Adipocyte (in vitro differentiated cells): Measurements from ENCODE around the gene LLPH.

Source experiments
- DNase-seq: peaks from one replicate; pipeline ENCODE4 v3.0.0-alpha.2; 2015; ENCODE audit warnings: low read depth
- H3K27me3 ChIP-seq: replicated peaks from 2 replicates; pipeline ENCODE4 v1.7.0; 2013; ENCODE audit warnings: mild to moderate bottlenecking, low read length, moderate library complexity; ENCODE audit not compliant: control insufficient read depth, insufficient read depth
- H3K36me3 ChIP-seq: 2 replicates; pipeline ENCODE4 v1.7.0; 2013; ENCODE audit warnings: low read length, mild to moderate bottlenecking, moderate library complexity; ENCODE audit not compliant: control insufficient read depth, insufficient read depth, severe bottlenecking
- H3K4me1 ChIP-seq: 2 replicates; pipeline ENCODE4 v1.7.0; 2013; ENCODE audit warnings: mild to moderate bottlenecking, low read length, moderate library complexity; ENCODE audit not compliant: control insufficient read depth, insufficient read depth
- H3K4me3 ChIP-seq: 2 replicates; pipeline ENCODE4 v1.7.0; 2013; ENCODE audit warnings: mild to moderate bottlenecking, low read length, moderate library complexity
- H3K9ac ChIP-seq: 2 replicates; pipeline ENCODE4 v1.7.0; 2013; ENCODE audit warnings: mild to moderate bottlenecking, low read length, moderate library complexity
- H3K9me3 ChIP-seq: 2 replicates; pipeline ENCODE4 v1.7.0; 2013; ENCODE audit warnings: mild to moderate bottlenecking, low read length, moderate library complexity; ENCODE audit not compliant: control insufficient read depth

LLPH gene

GRCh38 chr12:66140731-66141130 is 10.2 kb upstream of the LLPH start:
- peak; percentile 26 for DNase-seq
- peaks cover 16% of the 10 kb centered on the region for H3K4me1 ChIP-seq
- H3K36me3 ChIP-seq, result peaks cover 81% of the 10 kb centered on the region
- no peaks in the 10 kb centered on the region for H3K27me3 ChIP-seq
- peak overlapping the region; percentile 22 for H3K4me3 ChIP-seq
- H3K9ac ChIP-seq, result no peak overlapping the region
- peaks cover 31% of the 10 kb centered on the region for H3K9me3 ChIP-seq

- Histone ChIP-seq H3K9ac (no peak overlapping the region), H3K4me1 (peaks cover 3% of the 10 kb centered on the region), H3K9me3 (peaks cover 31% of the 10 kb centered on the region), H3K27me3 (no peaks in the 10 kb centered on the region), H3K4me3 (no peak overlapping the region), H3K36me3 (peaks cover 77% of the 10 kb centered on the region)
- DNase-seq, result no peak
These were observed 8.8 kb upstream of the LLPH start for GRCh38 chr12:66139328-66139727.

- no peak overlapping the region for H3K4me3 ChIP-seq
- no peaks in the 10 kb centered on the region for H3K4me1 ChIP-seq
- no peaks in the 10 kb centered on the region for H3K27me3 ChIP-seq
- peaks cover 31% of the 10 kb centered on the region for H3K9me3 ChIP-seq
- DNase-seq, result no peak
- no peak overlapping the region for H3K9ac ChIP-seq
- peaks cover 70% of the 10 kb centered on the region for H3K36me3 ChIP-seq
These were observed 7.4 kb upstream of the LLPH start for GRCh38 chr12:66137937-66138336.

GRCh38 chr12:66132408-66132807 is 1.9 kb upstream of the LLPH start:
- H3K4me3 ChIP-seq, result no peak overlapping the region
- H3K36me3 ChIP-seq, result peaks cover 27% of the 10 kb centered on the region
- no peaks in the 10 kb centered on the region for H3K9me3 ChIP-seq
- H3K9ac ChIP-seq, result no peak overlapping the region
- DNase-seq, result peak; percentile 56
- no peaks in the 10 kb centered on the region for H3K27me3 ChIP-seq
- peaks cover 33% of the 10 kb centered on the region for H3K4me1 ChIP-seq

- peaks cover 38% of the 10 kb centered on the region for H3K4me1 ChIP-seq
- no peaks in the 10 kb centered on the region for H3K9me3 ChIP-seq
- peaks cover 26% of the 10 kb centered on the region for H3K36me3 ChIP-seq
- H3K4me3 ChIP-seq, result peak overlapping the region; percentile 100
- H3K27me3 ChIP-seq, result no peaks in the 10 kb centered on the region
- peak overlapping the region; percentile 98 for H3K9ac ChIP-seq
- no peak for DNase-seq
These were observed 628 bp upstream of the LLPH start for GRCh38 chr12:66131067-66131688.

- no peaks in the 10 kb centered on the region for H3K9me3 ChIP-seq
- H3K9ac ChIP-seq, result peak overlapping the region; percentile 98
- peaks cover 38% of the 10 kb centered on the region for H3K4me1 ChIP-seq
- peak; percentile 42 for DNase-seq
- H3K36me3 ChIP-seq, result peaks cover 31% of the 10 kb centered on the region
- H3K27me3 ChIP-seq, result no peaks in the 10 kb centered on the region
- H3K4me3 ChIP-seq, result peak overlapping the region; percentile 100
These were observed 650 bp downstream of the LLPH start for GRCh38 chr12:66129934-66130266.

- no peaks in the 10 kb centered on the region for H3K27me3 ChIP-seq
- peaks cover 54% of the 10 kb centered on the region for H3K36me3 ChIP-seq
These were observed 2.9 kb downstream of the LLPH start for GRCh38 chr12:66127650-66128049.

GRCh38 chr12:66120477-66120876 is 10.1 kb downstream of the LLPH start:
- H3K27me3 ChIP-seq, result no peaks in the 10 kb centered on the region
- H3K9me3 ChIP-seq, result no peaks in the 10 kb centered on the region
- no peak overlapping the region for H3K4me3 ChIP-seq
- H3K9ac ChIP-seq, result no peak overlapping the region
- H3K4me1 ChIP-seq, result peaks cover 17% of the 10 kb centered on the region
- no peak for DNase-seq
- peaks cover 40% of the 10 kb centered on the region for H3K36me3 ChIP-seq

More at GRCh38 chr12:66127650-66128049, 2.9 kb downstream of the LLPH start:
- Histone ChIP-seq H3K4me3 (no peak overlapping the region), H3K4me1 (peaks cover 37% of the 10 kb centered on the region), H3K9ac (no peak overlapping the region), H3K9me3 (no peaks in the 10 kb centered on the region)
- peak; percentile 29 for DNase-seq

- Histone ChIP-seq H3K4me1 (peaks cover 17% of the 10 kb centered on the region), H3K9me3 (no peaks in the 10 kb centered on the region), H3K4me3 (no peak overlapping the region), H3K36me3 (peaks cover 34% of the 10 kb centered on the region), H3K27me3 (no peaks in the 10 kb centered on the region), H3K9ac (no peak overlapping the region)
- DNase-seq, result no peak
These were observed 10.7 kb downstream of the LLPH start for GRCh38 chr12:66119870-66120241.

GRCh38 chr12:66119229-66119869 is 11.2 kb downstream of the LLPH start:
- H3K36me3 ChIP-seq, result peaks cover 29% of the 10 kb centered on the region
- no peak overlapping the region for H3K9ac ChIP-seq
- H3K4me1 ChIP-seq, result peaks cover 17% of the 10 kb centered on the region
- no peaks in the 10 kb centered on the region for H3K9me3 ChIP-seq
- DNase-seq, result no peak
- H3K4me3 ChIP-seq, result no peak overlapping the region
- H3K27me3 ChIP-seq, result no peaks in the 10 kb centered on the region

GRCh38 chr12:66118240-66118891 is 12.2 kb downstream of the LLPH start:
- Histone ChIP-seq H3K9me3 (no peaks in the 10 kb centered on the region), H3K36me3 (peaks cover 19% of the 10 kb centered on the region), H3K4me1 (peaks cover 17% of the 10 kb centered on the region), H3K27me3 (no peaks in the 10 kb centered on the region), H3K4me3 (no peak overlapping the region), H3K9ac (no peak overlapping the region)
- no peak for DNase-seq
